ENCODE data around the gene KCNAB2.
A peak's percentile ranks its signal among the peaks of the same experiment; 100 is the strongest.

KCNAB2 gene

DNA sequence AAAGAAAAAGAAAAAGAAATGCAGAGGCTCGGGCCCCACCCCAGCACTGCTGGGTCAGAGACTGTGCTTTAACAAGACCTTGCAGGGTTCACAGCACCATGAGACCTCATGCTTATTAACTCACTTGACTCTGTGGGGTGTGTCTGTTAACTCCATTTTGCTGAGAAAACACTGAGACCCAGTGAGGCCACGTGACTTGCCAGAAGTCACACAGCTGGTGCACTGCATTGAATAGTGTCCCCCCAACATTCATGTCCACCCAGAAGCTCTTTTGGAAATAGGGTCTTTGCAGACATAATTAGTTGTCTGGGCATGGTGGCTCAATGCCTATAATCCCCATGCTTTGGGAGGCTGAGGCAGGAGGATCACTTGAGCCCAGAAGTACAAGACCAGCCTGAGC, 94.7 kb downstream of the KCNAB2 start:
- Histone ChIP-seq H3K4me2 (ENCODE audit: low read length) (no peak overlapping the region), H3K79me2 (ENCODE audit: low read length) (no peaks in the 10 kb centered on the region), H3K36me3 (replicated peaks; ENCODE audit: low read depth, low read length) (no peaks in the 10 kb centered on the region), H3K27me3 (ENCODE audit: low read depth, low read length) (no peaks in the 10 kb centered on the region), H3K4me1 (ENCODE audit: low read length) (peaks cover 5% of the 10 kb centered on the region), H3K9me3 (ENCODE audit: insufficient read depth, low read length) (no peaks in the 10 kb centered on the region), H3K27ac (ENCODE audit: low read length) (no peak overlapping the region), H3K4me3 (ENCODE audit: low read length) (no peak overlapping the region), H3K9ac (ENCODE audit: low read length) (no peak overlapping the region), H4K20me1 (ENCODE audit: insufficient read depth, low read length) (no peaks in the 10 kb centered on the region), H2AFZ (ENCODE audit: low read depth, low read length) (no peak overlapping the region)
- TF ChIP-seq, protein P1, sequence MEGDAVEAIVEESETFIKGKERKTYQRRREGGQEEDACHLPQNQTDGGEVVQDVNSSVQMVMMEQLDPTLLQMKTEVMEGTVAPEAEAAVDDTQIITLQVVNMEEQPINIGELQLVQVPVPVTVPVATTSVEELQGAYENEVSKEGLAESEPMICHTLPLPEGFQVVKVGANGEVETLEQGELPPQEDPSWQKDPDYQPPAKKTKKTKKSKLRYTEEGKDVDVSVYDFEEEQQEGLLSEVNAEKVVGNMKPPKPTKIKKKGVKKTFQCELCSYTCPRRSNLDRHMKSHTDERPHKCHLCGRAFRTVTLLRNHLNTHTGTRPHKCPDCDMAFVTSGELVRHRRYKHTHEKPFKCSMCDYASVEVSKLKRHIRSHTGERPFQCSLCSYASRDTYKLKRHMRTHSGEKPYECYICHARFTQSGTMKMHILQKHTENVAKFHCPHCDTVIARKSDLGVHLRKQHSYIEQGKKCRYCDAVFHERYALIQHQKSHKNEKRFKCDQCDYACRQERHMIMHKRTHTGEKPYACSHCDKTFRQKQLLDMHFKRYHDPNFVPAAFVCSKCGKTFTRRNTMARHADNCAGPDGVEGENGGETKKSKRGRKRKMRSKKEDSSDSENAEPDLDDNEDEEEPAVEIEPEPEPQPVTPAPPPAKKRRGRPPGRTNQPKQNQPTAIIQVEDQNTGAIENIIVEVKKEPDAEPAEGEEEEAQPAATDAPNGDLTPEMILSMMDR (IDR thresholded peaks at IDR 0.05; ENCODE audit: low read depth, low read length), result no peak
- TF ChIP-seq EZH2phosphoT487 (IDR thresholded peaks at IDR 0.05; ENCODE audit: low read depth), result no peak

- Histone ChIP-seq H3K27ac (ENCODE audit: low read length) (no peak overlapping the region), H3K4me3 (ENCODE audit: low read length) (no peak overlapping the region), H3K27me3 (ENCODE audit: low read depth, low read length) (no peaks in the 10 kb centered on the region), H3K9me3 (ENCODE audit: insufficient read depth, low read length) (no peaks in the 10 kb centered on the region), H3K9ac (ENCODE audit: low read length) (no peak overlapping the region), H2AFZ (ENCODE audit: low read depth, low read length) (no peak overlapping the region), H3K36me3 (replicated peaks; ENCODE audit: low read depth, low read length) (no peaks in the 10 kb centered on the region), H4K20me1 (ENCODE audit: insufficient read depth, low read length) (no peaks in the 10 kb centered on the region), H3K79me2 (ENCODE audit: low read length) (no peaks in the 10 kb centered on the region), H3K4me2 (ENCODE audit: low read length) (no peak overlapping the region), H3K4me1 (ENCODE audit: low read length) (peaks cover 5% of the 10 kb centered on the region)
- no peak for TF ChIP-seq EZH2phosphoT487 (IDR thresholded peaks at IDR 0.05; ENCODE audit: low read depth)
- TF ChIP-seq, protein P1 (IDR thresholded peaks at IDR 0.05; ENCODE audit: low read depth, low read length), result peak; percentile 54
These were observed 95.9 kb downstream of the KCNAB2 start for GRCh38 chr1:6141592-6141991.

- no peak for TF ChIP-seq EZH2phosphoT487 (IDR thresholded peaks at IDR 0.05; ENCODE audit: low read depth)
- TF ChIP-seq, protein P1 (IDR thresholded peaks at IDR 0.05; ENCODE audit: low read depth, low read length), result no peak
- no peaks in the 10 kb centered on the region for H3K36me3 ChIP-seq (replicated peaks; ENCODE audit: low read depth, low read length)
- H4K20me1 ChIP-seq (ENCODE audit: insufficient read depth, low read length), result no peaks in the 10 kb centered on the region
- no peak overlapping the region for H3K9ac ChIP-seq (ENCODE audit: low read length)
- H3K27ac ChIP-seq (ENCODE audit: low read length), result no peak overlapping the region
- H3K4me3 ChIP-seq (ENCODE audit: low read length), result no peak overlapping the region
- H3K79me2 ChIP-seq (ENCODE audit: low read length), result no peaks in the 10 kb centered on the region
- H3K27me3 ChIP-seq (ENCODE audit: low read depth, low read length), result no peaks in the 10 kb centered on the region
- peaks cover 5% of the 10 kb centered on the region for H3K4me1 ChIP-seq (ENCODE audit: low read length)
- H3K4me2 ChIP-seq (ENCODE audit: low read length), result no peak overlapping the region
- H2AFZ ChIP-seq (ENCODE audit: low read depth, low read length), result no peak overlapping the region
- H3K9me3 ChIP-seq (ENCODE audit: insufficient read depth, low read length), result no peaks in the 10 kb centered on the region
These were observed 96.4 kb downstream of the KCNAB2 start for GRCh38 chr1:6142036-6142621.

- TF ChIP-seq EZH2phosphoT487 (IDR thresholded peaks at IDR 0.05; ENCODE audit: low read depth), result no peak
- TF ChIP-seq, protein P1 (IDR thresholded peaks at IDR 0.05; ENCODE audit: low read depth, low read length), result no peak
- H3K4me1 ChIP-seq (ENCODE audit: low read length), result peaks cover 5% of the 10 kb centered on the region
- H3K4me2 ChIP-seq (ENCODE audit: low read length), result no peak overlapping the region
- H3K27me3 ChIP-seq (ENCODE audit: low read depth, low read length), result no peaks in the 10 kb centered on the region
- no peaks in the 10 kb centered on the region for H3K79me2 ChIP-seq (ENCODE audit: low read length)
- no peak overlapping the region for H3K4me3 ChIP-seq (ENCODE audit: low read length)
- no peaks in the 10 kb centered on the region for H3K9me3 ChIP-seq (ENCODE audit: insufficient read depth, low read length)
- H4K20me1 ChIP-seq (ENCODE audit: insufficient read depth, low read length), result no peaks in the 10 kb centered on the region
- H2AFZ ChIP-seq (ENCODE audit: low read depth, low read length), result no peak overlapping the region
- no peaks in the 10 kb centered on the region for H3K36me3 ChIP-seq (replicated peaks; ENCODE audit: low read depth, low read length)
- H3K9ac ChIP-seq (ENCODE audit: low read length), result no peak overlapping the region
- no peak overlapping the region for H3K27ac ChIP-seq (ENCODE audit: low read length)
These were observed 97.0 kb downstream of the KCNAB2 start for GRCh38 chr1:6142734-6143133.

Data from OCI-LY3 (cell line).